KOPT-K1 (cell line): Measurements from ENCODE around the gene BCAS4.
"Not testable (repeated sequence)": the region's sequence is repeated elsewhere in the genome, so short reads cannot be mapped to it uniquely, and the experiment has no call there.

Experiments used
- H3K27ac ChIP-seq: fragments of 200-600 bp; sonication (generic); 2 replicates; pipeline ENCODE4 v1.5.1; 2016; ENCODE audit warnings: antibody characterized with exemption, mild to moderate bottlenecking, low read depth, low read length; ENCODE audit not compliant: poor library complexity, severe bottlenecking
- H3K36me3 ChIP-seq: fragments of 200-600 bp; sonication (generic); 2 replicates; pipeline ENCODE4 v1.5.1; 2017; ENCODE audit warnings: antibody characterized with exemption, mild to moderate bottlenecking, low read length, moderate library complexity; ENCODE audit not compliant: insufficient read depth
- H3K9me3 ChIP-seq: fragments of 200-600 bp; sonication (generic); 2 replicates; pipeline ENCODE4 v1.5.1; 2017; ENCODE audit warnings: antibody characterized with exemption, low read length, mild to moderate bottlenecking; ENCODE audit not compliant: insufficient read depth, poor library complexity, severe bottlenecking

Gene BCAS4

DNA sequence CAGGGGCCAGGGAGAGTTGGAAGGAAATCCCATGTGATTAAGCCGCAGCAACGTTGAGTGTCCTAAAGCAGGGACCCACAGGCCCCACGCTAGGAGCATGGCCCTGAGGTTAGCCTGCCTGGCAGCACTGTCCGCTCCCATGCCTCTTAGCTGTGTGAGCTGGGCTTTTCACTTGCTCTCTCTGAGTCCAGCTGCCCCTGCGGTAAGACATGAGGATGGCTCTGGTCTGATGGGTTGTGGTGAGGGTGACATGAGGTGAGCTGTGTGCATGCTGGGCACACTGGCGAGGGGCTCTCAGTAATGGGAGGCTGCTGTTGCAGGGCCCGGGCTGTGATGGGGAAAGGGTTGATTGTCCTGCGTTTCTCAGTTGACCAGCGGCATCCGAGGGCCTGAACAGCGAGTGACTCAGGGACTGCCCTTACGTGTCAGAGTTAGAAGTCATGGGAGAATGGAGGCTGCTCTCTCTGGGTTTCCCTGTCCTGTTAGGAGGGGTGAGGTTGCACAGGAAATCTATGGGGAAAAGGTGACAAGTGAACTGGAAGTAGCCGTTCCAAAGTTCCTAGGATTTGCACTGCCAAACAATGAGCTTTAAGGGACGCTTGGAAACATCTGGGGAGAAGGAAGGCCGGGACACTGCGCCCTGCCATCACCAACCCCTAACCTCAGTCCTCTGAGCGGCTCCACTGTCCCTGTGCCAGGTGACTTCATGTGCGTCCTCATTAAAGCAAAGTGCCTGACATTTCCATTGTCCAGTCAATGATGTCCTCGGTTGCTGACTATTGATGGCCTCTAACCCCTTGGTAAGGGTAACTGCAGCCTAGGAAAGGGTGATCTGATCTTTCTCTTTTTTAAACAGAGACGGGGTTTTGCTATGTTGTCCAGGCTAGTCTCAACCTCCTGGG lies 85.0 kb downstream of the BCAS4 start:
- Histone ChIP-seq H3K27ac (no peak overlapping the region), H3K36me3 (no peaks in the 10 kb centered on the region), H3K9me3 (no peaks in the 10 kb centered on the region)

DNA sequence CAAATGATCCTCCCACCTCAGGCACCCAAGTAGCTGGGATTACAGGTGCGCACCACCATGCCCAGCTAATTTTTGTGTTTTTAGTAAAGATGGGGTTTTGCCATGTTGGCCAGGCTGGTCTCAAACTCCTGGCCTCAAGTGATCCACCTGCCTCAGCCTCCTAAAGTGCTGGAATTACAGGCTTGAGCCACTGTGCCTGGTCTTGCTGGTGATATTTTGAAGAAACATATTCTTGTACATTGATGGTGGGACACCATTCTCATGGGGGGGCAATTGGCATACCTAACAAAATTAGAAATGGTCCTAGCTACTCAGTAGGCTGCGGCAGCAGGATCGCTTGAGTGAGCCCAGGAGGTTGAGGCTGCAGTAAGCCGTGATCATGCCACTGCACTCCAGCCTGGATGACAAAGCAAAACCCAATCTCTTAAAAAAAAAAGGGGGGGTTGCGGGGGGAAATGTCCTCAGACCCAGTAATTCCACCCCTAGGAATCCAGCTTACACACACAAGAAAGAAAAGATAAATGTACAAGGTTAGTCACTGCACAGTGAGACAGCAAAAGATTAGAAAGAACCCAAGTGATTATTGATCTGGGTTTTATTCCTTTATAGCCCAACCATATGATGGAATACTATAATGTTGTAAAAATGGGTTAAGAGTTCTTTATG lies 87.0 kb downstream of the BCAS4 start:
- not testable (repeated sequence) for H3K27ac ChIP-seq, H3K9me3 ChIP-seq
- peaks cover 11% of the 10 kb centered on the region for H3K36me3 ChIP-seq

DNA sequence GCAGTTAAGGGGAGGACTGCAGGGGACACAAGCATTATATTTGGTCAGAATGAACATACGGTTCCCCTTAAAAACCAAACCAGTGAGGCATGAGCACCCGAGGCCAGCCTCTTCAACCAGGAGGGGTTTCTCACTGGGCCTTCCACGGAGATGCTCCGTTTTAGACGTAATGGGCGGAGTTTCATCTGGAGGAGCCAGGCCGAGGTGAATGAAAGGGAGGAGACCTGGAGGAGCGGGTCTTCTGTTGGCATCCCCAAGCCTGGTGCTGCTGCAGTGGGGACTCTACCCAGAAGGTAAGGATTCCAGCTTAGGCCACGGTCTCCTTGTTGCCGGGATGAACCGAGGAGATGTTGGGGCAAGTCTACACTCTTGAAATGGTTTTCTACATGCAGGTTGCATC lies 89.0 kb downstream of the BCAS4 start:
- Histone ChIP-seq H3K9me3 (no peaks in the 10 kb centered on the region), H3K27ac (no peak overlapping the region), H3K36me3 (peaks cover 31% of the 10 kb centered on the region)

DNA sequence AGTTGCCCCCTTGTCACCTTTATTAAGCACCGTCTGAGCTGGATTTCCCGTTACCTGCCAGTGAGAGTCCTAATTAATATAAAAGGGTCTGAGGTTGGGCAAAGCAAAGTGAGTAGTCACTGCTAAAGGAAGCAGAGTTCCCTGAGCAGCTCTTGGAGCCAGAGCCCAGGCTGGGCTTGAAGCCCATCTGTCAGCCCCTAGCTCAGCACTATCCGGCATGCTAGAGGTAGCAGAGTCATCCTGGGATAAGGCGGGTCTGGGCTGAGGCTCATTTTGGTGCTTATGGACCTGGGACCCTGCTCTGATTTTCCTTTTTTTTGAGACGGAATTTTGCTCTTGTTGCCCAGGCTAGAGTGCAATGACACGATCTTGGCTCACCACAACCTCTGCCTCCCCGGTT lies 90.2 kb downstream of the BCAS4 start:
- Histone ChIP-seq H3K36me3 (peaks cover 43% of the 10 kb centered on the region), H3K27ac (no peak overlapping the region), H3K9me3 (no peaks in the 10 kb centered on the region)

- no peaks in the 10 kb centered on the region for H3K9me3 ChIP-seq
- no peak overlapping the region for H3K27ac ChIP-seq
Measured at GRCh38 chr20:50885781-50886180, 90.9 kb downstream of the BCAS4 start.

DNA sequence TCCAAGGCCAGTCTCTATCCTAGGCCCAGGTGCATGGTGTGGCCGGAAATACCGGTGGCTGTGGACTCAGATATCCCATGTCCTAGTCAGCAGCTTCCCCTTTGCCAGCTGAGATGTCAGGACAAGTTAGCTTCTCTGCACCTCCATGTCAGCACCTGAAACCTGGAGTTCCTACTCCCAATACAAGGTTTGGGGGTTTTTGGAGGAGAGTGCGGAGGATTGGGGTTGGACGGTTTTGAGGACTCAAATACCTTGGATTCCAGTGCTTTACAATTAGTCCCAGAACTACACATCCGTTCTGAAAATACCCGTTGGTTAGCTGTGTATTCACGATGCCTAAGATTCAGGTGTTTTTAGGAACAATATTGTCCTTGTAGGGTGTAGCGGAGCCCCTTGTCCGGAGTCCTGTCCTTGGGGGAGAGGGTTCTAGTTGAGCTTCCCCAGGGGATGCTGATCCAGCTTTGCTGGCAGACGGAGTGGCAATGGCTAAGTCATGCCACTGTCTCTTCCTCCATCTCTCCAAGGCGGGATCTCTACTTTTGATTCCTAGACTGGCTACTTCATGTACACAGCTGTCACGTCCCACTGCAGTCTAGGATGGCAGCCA lies 91.4 kb downstream of the BCAS4 start:
- Histone ChIP-seq H3K27ac (no peak overlapping the region), H3K36me3 (peaks cover 55% of the 10 kb centered on the region), H3K9me3 (no peaks in the 10 kb centered on the region)

More at GRCh38 chr20:50885781-50886180, 90.9 kb downstream of the BCAS4 start:
- peaks cover 50% of the 10 kb centered on the region for H3K36me3 ChIP-seq

- peaks cover 68% of the 10 kb centered on the region for H3K36me3 ChIP-seq
- no peak overlapping the region for H3K27ac ChIP-seq
Measured at GRCh38 chr20:50887576-50887975, 92.7 kb downstream of the BCAS4 start.

GRCh38 chr20:50891138-50891537 lies 96.3 kb downstream of the BCAS4 start:
- Histone ChIP-seq H3K36me3 (peaks cover 98% of the 10 kb centered on the region), H3K27ac (no peak overlapping the region), H3K9me3 (no peaks in the 10 kb centered on the region)

More at GRCh38 chr20:50887576-50887975, 92.7 kb downstream of the BCAS4 start:
- no peaks in the 10 kb centered on the region for H3K9me3 ChIP-seq

GRCh38 chr20:50892394-50892793 lies 97.5 kb downstream of the BCAS4 start:
- no peaks in the 10 kb centered on the region for H3K9me3 ChIP-seq
- no peak overlapping the region for H3K27ac ChIP-seq
- peaks cover 100% of the 10 kb centered on the region for H3K36me3 ChIP-seq

DNA sequence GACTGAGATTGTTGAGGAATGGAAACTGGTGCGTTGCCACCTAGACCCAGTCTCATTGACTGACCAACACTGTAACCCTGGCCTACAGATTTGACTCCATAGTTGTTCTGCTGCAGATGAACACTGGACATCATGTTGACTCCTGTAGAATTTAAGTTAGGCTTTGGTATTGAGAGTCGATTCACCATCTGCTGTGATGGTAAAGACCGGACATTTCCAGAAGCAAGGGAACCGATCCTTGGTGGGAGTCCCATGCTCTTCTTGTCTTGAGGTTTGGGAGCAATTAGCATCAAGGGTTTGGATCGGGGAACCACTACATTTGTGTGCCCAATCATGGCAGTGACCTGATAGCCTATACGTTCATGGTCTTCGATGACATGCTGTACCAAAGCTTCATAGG lies 98.8 kb downstream of the BCAS4 start:
- Histone ChIP-seq H3K27ac (no peak overlapping the region), H3K9me3 (no peaks in the 10 kb centered on the region), H3K36me3 (peaks cover 100% of the 10 kb centered on the region)

- H3K27ac ChIP-seq = no peak overlapping the region
Measured at GRCh38 chr20:50895111-50895830, 100.4 kb downstream of the BCAS4 start.

GRCh38 chr20:50898475-50898874 lies 103.6 kb downstream of the BCAS4 start:
- Histone ChIP-seq H3K27ac (no peak overlapping the region), H3K36me3 (peaks cover 100% of the 10 kb centered on the region)

More at GRCh38 chr20:50895111-50895830, 100.4 kb downstream of the BCAS4 start:
- Histone ChIP-seq H3K9me3 (no peaks in the 10 kb centered on the region), H3K36me3 (peaks cover 100% of the 10 kb centered on the region)

GRCh38 chr20:50900261-50900660 lies 105.4 kb downstream of the BCAS4 start:
- Histone ChIP-seq H3K9me3 (no peaks in the 10 kb centered on the region), H3K27ac (no peak overlapping the region), H3K36me3 (peaks cover 100% of the 10 kb centered on the region)

More at GRCh38 chr20:50898475-50898874, 103.6 kb downstream of the BCAS4 start:
- H3K9me3 ChIP-seq = no peaks in the 10 kb centered on the region

DNA sequence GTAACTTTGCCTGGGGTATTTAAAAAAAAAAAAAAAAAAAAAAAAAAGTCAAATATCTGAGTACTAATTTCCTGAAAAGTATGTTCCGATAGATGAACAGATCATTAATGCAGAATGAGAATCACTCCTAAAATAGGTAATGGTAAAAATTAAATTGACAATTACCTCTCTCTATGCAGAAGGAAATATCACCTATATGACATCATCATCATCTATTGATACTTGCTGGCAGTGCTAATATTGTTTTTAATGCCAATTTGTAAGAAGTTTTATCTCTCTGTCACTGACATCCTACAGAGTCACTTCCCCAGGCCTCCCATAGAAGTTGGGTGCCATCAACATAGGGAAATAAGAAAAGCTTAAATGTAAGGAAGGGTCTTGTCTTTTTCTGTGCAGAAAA lies 106.4 kb downstream of the BCAS4 start:
- no peaks in the 10 kb centered on the region for H3K9me3 ChIP-seq
- H3K27ac ChIP-seq = no peak overlapping the region
- H3K36me3 ChIP-seq = peaks cover 97% of the 10 kb centered on the region
